ENCODE measurements around the gene MT1B.

DNA sequence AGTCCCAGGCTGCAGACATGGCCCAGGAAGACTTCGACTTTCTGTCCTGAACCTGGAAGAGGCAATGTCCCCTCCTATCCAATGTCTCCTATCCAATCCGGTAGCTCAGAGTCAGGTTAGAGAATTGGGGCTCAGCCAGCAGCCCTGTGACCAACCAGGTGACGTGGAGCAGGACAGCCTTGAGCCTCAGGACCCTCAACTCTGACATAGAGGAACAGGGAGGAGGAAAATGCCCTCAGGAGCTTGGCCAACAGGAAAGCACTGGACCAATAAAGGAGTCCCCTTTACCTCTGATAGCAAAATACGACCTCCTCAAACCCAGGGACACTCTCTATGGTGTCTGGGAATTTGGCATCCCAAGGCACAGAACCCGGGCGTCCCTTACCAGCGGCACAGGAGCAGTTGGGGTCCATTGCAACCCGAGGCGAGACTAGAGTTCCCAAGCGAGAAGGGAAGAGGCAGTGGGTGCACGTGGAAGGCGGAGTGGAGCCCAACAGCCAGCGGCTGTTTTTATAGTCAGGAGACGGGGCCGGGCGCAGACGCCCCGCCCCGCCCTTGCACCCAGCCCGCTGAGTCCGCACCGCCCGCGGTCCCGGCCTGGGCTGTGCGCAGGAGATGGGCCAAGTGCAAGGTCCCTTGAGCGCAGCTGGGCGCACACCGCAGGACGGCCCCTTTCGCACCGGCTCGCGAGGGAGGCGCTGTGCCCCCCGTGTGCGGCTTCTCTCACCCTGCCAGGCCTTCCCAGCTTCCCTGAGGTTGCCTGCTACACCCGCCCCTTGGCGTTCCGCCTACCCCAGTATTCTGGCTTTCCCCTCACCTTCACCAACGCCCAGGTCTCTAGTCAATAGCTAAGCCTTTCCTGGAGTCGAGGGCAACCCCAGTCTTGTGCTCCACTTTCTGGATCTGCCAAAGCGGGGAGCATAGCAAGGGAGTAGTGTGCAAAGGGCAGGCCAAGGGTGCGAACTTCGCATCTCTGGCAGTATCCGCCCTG, 16.2 kb downstream of the MT1B start, which contains the start of gene MT1G:
- TF ChIP-seq, protein P1, sequence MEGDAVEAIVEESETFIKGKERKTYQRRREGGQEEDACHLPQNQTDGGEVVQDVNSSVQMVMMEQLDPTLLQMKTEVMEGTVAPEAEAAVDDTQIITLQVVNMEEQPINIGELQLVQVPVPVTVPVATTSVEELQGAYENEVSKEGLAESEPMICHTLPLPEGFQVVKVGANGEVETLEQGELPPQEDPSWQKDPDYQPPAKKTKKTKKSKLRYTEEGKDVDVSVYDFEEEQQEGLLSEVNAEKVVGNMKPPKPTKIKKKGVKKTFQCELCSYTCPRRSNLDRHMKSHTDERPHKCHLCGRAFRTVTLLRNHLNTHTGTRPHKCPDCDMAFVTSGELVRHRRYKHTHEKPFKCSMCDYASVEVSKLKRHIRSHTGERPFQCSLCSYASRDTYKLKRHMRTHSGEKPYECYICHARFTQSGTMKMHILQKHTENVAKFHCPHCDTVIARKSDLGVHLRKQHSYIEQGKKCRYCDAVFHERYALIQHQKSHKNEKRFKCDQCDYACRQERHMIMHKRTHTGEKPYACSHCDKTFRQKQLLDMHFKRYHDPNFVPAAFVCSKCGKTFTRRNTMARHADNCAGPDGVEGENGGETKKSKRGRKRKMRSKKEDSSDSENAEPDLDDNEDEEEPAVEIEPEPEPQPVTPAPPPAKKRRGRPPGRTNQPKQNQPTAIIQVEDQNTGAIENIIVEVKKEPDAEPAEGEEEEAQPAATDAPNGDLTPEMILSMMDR (IDR thresholded peaks at IDR 0.05 in 2 of 3, conservative IDR thresholded peaks at IDR 0.05 in 1 of 3; ENCODE audit: borderline replicate concordance in 1 of 3, insufficient read depth in 1 of 3, low read depth in 2 of 3, low read length in 2 of 3), result no peak
- TF ChIP-seq ZBTB33 (IDR thresholded peaks at IDR 0.05; ENCODE audit: extremely low read depth, insufficient replicate concordance, low read length) (no peak), REST (IDR thresholded peaks at IDR 0.05; ENCODE audit: low read depth) (no peak), POLR2AphosphoS5 (IDR thresholded peaks at IDR 0.05; ENCODE audit: low read depth, low read length) (no peak), ZNF274 (IDR thresholded peaks at IDR 0.05; ENCODE audit: low read depth, low read length) (no peak), EZH2 (IDR thresholded peaks at IDR 0.05) (no peak), TCF7L2 (IDR thresholded peaks at IDR 0.05; ENCODE audit: borderline replicate concordance, extremely low read depth, insufficient read depth, insufficient read length) (no peak), FOSL1 (IDR thresholded peaks at IDR 0.05; ENCODE audit: low read depth) (no peak), POLR2A (IDR thresholded peaks at IDR 0.05; ENCODE audit: borderline replicate concordance, extremely low read depth, insufficient read depth, insufficient read length) (no peak), YY1 (IDR thresholded peaks at IDR 0.05; ENCODE audit: extremely low read depth, insufficient replicate concordance, low read depth, low read length) (no peak), RAD21 (IDR thresholded peaks at IDR 0.05; ENCODE audit: low read depth) (no peak), JUND (IDR thresholded peaks at IDR 0.05) (no peak), ATF3 (IDR thresholded peaks at IDR 0.05) (no peak)
